Upper lobe of left lung (tissue), 4 donors: Measurements from ENCODE around the gene CDK8.
"Not testable (repeated sequence)": the region's sequence is repeated elsewhere in the genome, so short reads cannot be mapped to it uniquely, and the experiment has no call there.

Source experiments
- POLR2A ChIP-seq, 4 donors: fragments of 450-650 bp; IDR thresholded peaks; one replicate each; pipeline ENCODE4 v1.5.1; 2016 to 2017; ENCODE audit warnings: antibody characterized with exemption in 4 of 4, mild to moderate bottlenecking in 2 of 4
- POLR2AphosphoS5 ChIP-seq, 2 donors: sonication (generic); formaldehyde crosslinking; IDR thresholded peaks; one replicate each; pipeline ENCODE4 v1.5.1; 2017; ENCODE audit warnings: antibody characterized with exemption in 2 of 2
- TF ChIP-seq, protein P1 (sequence below), 6 experiments: fragments of 450-650 bp in 4 of 6; fragments of 200-600 bp in 2 of 6; sonication (generic) in 2 of 6; IDR thresholded peaks; one replicate each; pipeline ENCODE4 v1.5.1; 2016 to 2019; ENCODE audit warnings: antibody characterized with exemption in 6 of 6

DNA sequence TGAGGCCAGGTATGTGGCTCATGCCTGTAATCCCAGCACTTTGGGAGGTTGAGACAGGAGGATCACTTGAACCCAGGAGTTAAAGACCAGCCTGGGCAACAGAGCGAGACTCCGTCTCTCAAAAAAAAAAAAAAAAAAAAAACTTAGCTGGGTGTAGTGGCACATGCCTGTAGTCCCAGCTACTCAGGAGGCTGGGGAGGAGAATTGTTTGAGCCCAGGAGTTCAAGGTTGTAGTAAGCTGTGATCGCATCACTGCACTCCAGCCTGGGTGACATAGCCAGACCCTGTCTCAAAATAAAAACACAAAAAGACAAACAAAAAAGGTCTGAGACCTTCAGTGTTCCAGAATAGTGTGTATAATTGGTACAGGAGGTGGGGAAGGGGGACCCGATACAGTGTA, 1.9 kb upstream of the CDK8 start:
- TF ChIP-seq, protein P1, sequence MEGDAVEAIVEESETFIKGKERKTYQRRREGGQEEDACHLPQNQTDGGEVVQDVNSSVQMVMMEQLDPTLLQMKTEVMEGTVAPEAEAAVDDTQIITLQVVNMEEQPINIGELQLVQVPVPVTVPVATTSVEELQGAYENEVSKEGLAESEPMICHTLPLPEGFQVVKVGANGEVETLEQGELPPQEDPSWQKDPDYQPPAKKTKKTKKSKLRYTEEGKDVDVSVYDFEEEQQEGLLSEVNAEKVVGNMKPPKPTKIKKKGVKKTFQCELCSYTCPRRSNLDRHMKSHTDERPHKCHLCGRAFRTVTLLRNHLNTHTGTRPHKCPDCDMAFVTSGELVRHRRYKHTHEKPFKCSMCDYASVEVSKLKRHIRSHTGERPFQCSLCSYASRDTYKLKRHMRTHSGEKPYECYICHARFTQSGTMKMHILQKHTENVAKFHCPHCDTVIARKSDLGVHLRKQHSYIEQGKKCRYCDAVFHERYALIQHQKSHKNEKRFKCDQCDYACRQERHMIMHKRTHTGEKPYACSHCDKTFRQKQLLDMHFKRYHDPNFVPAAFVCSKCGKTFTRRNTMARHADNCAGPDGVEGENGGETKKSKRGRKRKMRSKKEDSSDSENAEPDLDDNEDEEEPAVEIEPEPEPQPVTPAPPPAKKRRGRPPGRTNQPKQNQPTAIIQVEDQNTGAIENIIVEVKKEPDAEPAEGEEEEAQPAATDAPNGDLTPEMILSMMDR (IDR thresholded peaks at IDR 0.05), result not testable (repeated sequence)
- TF ChIP-seq POLR2A, POLR2AphosphoS5 (IDR thresholded peaks at IDR 0.05): not testable (repeated sequence)
